HG03196 (cell line): Measurements from ENCODE around the gene RNF180.

Experiments
- ATAC-seq: cut with Tn5 transposase; IDR thresholded peaks from one replicate; pipeline ENCODE4 v1.9.1; 2021; ENCODE audit not compliant: unreplicated experiment

RNF180 gene, protein sequence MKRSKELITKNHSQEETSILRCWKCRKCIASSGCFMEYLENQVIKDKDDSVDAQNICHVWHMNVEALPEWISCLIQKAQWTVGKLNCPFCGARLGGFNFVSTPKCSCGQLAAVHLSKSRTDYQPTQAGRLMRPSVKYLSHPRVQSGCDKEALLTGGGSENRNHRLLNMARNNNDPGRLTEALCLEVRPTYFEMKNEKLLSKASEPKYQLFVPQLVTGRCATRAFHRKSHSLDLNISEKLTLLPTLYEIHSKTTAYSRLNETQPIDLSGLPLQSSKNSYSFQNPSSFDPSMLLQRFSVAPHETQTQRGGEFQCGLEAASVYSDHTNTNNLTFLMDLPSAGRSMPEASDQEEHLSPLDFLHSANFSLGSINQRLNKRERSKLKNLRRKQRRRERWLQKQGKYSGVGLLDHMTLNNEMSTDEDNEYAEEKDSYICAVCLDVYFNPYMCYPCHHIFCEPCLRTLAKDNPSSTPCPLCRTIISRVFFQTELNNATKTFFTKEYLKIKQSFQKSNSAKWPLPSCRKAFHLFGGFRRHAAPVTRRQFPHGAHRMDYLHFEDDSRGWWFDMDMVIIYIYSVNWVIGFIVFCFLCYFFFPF

DNA sequence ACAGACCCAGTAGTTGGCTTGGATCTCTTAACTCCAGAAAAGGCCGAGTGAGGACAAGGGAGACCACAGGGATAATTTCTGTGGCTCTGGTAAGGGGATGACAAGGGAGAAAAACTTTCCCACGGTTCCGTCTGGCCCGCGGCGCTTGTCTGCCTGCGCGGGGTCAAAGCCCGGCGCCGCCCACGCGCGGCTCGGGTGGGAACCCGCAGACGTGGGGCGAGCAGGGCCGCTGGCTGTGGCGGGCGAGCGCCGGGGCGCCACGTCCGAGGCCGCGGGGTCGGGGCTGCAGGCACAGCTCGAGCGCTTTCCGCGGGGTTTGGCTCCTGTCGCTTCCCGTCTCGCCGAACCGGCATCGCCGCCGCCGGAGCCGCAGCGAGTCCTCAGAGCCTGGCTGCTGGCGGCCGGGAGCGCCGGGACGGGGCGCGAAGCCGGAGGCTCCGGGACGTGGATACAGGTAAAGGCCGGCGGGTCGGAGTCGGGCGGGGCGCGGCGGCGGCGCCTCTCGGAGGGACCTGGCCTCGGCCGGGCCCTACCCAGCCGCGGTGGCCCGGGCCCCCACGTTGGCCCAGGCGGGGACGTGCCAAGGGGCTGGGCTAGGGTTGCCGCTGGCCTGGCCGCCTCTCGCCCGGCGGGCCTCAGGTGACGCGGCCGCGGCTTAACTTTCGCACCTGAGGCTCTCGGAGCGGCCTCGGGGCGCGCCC is at the start of gene RNF180:
TSS of gene RNF180 (plus strand) at position 344 of the 701 bp plus-strand sequence. CDS start 34,965 bp downstream, outside the sequence.
- no peak for ATAC-seq

DNA sequence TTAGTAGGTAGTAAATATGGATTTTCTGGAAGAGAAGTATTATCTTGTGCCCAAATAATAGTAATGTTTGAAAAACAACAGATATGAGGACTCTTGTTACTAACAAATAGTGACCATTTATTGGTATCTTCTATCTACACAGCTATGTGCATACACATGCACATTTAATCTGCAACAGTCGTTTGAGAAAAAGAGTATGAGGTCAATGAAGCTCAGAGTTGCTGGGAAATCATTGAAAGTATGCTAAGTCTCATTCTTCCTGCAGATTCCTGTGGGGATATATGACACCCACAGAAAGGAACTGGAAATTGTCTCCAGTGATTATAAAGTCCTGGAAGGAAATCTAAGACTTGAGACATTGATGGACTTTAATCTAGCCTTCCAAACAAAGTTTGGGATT is 40.1 kb upstream of the RNF180 start:
- no peak for ATAC-seq

DNA sequence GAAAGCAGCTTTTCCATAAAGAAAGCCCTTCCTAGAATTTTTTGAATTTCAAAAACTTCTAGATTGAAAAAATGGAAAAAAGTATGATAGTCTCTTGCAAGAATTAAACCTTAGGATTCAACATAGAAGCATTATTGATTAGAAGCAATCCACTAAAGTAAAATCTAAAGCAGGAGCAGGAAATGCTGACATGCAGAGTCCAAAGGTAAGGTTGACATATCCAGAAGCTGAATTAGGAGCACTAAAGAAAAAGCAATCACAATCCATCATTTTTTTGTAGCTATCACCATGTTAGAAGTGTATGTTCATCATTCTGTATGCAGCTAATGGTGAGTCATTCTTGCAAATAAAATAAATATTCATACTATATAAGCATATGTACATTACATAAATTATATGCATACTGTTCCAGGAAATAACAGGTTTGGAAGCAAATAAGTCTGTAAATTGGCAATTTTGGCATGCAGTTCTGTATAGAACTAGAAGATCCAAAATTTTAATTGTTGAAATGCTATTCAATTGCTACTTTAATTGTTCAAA is 39.4 kb upstream of the RNF180 start:
- no peak for ATAC-seq

DNA sequence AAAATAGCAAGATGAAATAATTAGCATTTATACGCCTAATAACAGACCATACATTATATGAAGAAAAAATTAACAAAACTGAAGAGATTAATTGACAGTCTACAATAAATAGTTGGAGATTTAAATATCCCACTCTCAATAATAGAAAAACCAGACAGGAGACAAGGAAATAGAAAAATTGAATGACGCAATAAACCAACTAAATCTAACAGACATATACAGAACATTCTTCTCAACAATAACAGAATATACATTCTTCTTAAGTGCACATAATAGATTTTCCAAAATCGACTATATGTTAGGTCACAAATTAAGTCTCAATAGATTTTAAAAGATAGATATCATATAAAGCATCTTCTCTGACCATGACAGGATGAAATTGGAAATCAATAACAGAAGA is 25.6 kb upstream of the RNF180 start:
- ATAC-seq = no peak

DNA sequence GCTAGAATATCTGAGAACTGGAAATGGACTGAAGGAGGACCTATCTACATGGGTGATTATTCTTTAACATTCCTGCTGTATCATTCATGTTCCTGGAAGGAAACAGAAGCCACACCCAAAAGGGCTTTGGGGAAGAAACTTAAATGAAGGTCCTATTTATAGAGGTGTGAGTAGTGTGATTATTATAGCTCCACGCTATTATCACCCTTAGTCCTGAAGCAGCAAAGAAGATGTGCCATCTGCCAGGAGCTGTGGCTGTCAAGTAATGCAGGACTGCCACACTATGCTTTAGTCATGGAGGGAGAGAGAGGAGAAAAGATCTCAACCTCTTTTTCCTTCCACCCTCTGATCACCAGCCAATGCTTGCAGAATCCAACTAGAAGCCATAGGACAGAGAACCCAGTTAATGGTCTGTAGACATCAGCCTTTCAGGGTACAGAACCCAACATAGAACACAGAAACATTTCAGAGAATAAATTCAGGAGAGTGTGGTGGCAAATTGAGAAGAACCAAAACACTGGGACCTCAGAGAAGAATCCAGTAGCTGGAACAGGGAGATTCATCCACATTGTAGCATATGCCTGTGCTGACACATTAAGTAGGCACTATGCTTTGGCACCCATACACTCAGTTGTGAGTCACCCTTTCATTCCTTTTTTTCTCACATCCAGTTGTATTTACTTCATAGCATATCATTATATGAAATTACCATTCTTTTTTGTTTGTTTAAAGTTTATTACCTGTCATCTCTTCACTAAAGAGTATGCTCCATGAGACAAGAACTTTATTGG is 21.0 kb upstream of the RNF180 start:
- ATAC-seq = no peak

DNA sequence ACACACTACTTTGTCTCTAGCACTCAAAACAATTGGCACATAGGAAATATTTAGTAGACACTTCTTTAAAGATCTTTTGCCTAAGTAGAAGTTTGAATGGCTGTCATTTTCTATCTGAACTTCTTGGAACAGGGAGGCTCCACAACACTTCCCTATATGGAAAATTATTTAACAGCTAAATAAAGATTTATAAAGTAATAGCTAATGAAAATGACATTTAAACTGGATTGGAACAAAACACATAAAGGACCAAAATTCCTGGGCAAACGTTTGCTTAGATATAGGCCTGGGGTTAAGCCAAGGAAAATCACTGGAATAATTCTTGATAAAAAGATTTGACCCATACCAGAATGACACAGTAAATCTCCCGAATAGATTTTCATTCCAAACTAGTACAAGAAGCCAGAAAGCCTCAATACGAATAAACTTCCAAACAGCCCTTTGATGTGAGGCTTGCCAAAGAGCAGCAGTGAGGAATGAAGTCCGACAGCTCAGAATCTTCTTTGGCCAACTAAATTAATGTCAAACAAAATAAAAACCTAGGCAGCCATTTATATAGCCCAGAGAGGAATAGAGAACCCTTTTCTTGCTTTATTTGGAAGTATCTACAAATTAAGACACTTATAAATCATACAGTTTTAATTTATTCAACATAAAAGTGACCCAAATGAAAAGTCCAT is 20.3 kb upstream of the RNF180 start:
- ATAC-seq = no peak

DNA sequence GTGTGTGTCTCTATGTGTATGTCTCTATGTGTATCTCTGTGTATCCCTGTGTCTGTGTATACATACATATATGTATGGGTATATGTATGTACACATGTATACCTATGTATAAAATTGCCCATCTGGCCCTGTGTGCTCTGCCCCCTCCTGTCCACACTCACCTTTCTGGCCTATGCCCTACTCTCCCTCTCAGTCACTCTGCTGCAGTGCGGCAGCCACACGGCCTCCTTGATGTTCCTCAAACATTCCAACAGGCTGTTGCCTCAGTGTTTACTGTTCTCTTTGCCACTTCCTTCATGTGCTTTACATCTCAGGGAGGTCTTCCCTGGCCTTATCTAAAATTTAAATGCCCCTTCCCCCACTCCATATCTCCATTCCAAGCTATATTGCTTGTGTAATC is 18.3 kb upstream of the RNF180 start:
- ATAC-seq = no peak

DNA sequence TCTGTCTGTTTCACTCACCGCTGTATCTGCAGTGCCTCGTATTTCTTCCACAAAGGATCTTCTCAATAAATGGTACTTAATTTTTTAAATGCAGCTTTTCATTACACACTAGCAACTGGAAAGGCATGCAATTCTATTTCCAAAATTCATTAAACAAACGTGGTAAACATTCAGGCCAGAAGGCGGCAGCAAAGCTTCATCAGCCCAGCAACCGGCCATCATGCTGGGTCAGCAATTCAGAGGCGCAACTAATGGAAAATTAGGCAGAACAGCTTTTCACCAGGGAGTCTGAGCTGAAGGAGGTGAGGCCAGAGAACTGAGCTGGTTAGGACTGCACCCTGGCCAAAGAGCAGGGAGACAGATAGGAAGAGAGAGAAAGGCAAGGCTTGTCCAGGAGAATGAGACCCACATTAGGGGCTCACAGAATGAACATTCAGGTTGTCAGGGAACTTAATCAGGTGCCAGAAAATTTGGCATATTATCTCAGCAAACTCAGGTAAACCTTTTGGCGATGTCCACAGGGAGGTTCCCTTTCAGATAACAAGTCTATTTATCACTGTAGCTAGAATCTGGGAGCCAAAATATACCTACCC is 17.7 kb upstream of the RNF180 start:
- ATAC-seq = no peak

DNA sequence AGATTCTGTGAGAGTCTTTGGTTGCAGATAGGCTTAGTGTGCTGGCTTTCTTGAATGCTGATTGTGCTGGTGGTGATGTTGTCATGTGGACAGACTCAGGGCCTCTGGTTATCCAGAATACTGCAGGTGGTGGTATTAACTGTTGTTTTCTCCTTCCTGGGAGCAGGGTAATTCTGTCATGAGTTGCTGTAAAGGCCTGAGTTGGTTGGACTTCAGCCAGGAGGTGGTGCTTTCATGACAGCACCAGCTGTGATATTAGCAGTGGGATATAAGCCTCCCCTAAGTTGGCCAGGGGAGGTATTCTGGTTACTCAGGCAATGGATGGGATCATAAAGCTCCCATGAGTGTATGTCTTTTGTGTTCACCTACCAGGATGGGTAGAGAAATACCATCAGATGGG is 16.4 kb upstream of the RNF180 start:
- no peak for ATAC-seq

DNA sequence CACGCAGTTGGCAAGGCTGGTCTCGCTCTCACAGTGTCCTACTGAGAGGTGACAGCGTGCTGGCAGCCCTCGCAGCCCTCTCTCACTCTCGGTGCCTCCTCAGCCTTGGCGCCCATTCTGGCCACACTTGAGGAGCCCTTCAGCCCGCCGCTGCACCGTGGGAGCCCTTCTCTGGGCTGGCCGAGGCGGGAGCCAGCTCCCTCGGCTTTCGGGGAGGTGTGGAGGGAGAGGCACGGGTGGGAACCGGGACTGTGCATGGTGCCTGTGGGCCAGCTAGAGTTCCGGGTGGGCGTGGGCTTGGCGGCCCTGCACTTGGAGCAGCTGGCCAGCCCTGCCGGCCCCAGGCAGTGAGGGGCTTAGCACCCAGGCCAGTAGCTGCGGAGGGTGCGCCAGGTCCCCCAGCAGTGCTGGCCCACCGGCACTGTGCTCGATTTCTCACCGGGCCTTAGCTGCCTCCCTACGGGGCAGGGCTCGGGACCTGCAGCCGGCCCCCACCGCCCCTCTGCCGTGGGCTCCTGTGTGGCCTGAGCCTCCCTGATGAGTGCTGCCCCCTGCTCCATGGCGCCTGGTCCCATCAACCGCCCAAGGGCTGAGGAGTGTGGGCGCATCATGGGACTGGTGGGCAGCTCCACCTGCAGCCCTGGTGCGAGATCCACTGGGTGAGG is 15.7 kb upstream of the RNF180 start:
- no peak for ATAC-seq

DNA sequence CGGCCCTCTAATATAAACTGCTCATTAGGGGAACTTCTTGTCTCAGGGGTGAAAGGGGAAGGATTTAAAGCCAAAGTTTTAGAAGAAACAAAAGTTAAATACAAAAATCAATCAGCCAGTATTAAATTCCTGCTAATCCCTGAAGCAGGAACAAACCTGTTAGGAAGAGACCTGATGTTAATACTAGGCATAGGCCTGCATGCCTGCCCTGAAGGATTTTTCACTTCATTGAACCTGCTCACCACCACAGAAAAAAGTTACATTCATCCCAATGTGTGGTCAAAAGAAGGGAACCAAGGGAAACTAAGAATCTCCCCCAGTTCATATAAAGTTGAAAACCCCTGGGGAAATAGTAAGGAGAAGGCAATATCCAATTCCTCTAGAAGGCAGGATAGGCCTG is 9.4 kb upstream of the RNF180 start:
- ATAC-seq = no peak

DNA sequence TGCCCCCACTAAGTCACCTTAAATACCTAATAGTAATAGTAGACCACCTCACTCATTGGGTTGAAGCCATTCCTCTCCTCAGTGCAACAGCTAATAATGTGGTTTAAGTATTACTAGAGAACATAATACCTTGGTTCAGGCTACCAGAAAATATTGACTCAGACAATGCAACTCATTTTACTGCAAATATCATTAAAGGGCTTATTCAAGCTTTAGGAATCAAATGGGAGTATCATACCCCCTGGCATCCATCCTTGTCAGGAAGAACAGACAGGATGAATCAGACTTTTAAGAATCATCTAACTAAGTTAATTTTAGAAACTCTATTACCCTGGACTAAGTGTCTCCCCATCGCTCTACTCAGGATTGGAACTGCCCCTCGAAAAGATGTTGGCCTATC is 6.8 kb upstream of the RNF180 start:
- ATAC-seq = no peak

DNA sequence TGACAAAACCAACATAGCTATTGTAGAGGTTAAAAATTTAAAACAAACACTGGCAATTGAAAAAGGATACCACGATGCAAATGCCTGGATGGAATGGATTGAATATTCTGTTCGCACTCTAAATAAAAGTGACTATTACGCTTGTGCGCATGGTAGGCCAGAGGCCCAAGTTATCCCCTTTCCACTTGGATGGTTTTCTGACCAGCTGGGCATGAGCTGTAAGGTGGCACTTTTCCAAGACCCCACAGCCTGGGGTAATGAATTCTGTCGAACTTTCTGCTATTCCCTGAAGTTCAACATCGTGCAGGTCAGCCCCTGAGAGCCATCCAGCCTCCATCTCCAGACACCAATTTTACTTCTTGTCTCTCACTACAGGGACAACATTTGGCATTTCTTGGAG is 5.4 kb upstream of the RNF180 start:
- no peak for ATAC-seq

DNA sequence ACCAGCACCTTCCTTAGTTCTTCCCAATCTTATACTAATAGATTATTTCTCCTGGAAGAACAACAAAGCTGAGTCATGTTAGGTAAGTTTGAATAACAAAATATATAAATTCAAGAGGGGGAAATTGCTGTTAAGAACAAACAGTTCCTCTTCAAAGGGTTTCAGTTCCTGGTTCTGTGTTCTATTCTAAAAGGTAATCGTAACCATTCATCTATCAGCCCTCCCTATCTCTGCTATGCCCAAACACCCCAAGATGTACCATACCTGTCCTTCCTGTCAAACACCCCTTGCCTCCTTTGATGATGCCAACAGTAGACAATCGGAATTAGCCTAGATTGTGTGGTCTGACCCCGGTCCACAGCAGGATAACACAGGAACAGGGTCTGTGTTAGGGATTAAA is 4.2 kb upstream of the RNF180 start:
- ATAC-seq = no peak

DNA sequence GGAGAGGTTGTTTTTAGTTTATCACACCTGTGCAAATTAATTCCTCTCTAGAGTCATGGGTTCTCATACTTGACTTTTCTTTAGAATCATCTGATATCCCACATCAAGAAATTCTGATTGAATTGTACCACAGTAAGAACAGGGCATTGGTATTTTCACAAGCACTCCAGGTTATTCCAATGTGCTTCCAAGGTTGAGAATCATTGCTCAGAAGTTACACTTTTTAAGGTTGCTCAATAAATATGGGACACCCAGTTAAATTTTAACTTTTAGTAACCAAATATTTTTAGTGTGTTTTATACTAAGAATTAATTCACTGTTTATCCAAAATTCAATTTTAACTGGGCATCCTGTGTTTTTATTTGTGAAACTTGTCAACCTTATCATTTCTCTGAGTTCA is 2.5 kb upstream of the RNF180 start:
- no peak for ATAC-seq

DNA sequence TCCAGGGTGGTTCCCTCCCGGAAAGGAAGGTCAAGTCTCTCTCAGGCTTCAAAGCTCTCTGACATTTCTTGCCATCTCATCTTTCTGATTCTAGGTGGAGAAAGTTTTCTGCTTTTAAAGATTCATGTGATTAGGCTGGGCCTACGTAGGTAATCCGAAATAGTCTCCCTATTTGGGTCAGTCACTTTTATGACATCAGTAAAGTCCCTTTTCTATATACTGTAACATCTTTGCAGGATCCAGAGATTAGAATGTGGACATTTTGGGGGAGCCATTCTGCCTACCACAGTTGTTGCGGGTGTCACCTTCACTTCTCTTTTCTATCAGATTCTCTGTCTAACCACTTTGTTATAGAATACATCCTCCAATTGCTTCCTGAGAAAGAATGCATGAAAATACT is 1.9 kb upstream of the RNF180 start:
- no peak for ATAC-seq

DNA sequence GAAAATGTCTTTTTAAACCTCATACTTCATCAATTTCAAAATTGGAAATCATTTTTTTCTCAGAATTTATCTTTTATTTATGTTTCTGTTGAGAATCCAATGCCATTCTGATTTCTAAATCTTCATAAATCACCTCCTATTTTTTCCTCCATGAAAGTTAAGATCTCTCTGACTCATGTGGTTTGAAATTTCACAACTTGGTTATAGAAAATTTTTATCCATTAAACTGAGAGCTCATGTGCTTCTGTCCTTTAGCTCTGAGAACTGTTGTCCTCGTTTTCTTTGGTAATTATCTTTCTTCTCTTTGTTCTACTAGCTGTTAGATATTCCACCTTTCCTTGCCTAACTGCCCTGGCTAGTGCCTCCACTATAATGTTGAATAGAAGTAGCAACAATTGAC is 1.5 kb upstream of the RNF180 start:
- no peak for ATAC-seq

DNA sequence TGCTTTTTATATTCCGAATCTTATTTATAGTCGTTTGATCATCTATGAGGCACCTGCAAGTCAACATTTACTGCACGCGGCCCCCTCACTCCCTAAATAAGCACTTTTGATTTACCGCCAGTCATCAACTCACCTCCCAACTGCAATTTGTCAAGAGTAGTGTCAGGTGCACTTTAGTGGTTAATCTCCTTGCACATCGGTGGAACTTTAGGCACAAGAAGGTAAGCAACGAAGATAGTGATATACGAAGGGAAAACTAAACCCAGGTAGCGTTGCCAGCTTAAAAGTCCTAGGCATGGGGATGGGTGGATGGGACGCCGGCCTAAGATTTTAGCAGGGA is 513 bp upstream of the RNF180 start:
- no peak for ATAC-seq

DNA sequence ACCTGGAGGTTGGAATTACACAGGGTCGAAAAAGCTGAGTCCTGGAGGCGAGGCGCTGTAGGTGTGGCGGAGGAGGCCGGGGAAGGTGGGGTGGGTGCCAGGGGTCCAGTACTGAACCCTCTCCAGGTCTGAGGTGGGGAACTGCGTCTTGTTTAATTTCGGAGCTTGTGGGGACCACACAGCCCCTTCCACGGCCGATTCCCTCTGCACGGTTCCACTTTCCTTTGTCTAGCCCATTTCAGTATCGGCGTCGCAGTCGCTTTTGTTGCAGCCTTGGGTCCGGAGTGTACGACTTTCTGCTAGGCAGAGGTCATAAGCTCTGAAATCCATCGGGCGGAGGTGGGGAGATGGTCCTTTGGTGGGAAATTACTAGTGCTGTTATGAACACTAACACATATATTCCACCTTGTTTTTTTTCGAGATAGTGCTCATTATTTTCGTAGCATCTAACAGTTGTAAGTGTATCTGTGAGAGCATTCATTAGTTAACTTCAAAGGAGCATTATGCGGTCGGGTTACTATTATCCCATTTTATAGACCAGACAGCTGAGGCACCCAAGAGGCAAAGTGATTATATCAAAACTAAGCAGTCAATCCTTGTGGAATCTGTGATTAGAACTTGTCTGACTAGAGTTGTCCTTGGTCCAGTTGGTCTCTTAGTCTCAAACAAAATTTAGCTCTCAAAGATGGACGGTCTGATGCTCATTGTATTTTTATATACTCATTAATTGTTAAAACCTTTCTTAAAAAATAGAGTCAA is 737 bp downstream of the RNF180 start:
- no peak for ATAC-seq
